Endodermal cell (in vitro differentiated cells): ENCODE data around the gene SERPINB13. TPM values are rescaled to one million over a fixed set of nuclear protein-coding genes. Genes with fewer than 3 reads are reported as not detected.

Experiments used
- DNase-seq: peaks from one replicate; pipeline ENCODE4 v3.0.0-alpha.2; 2017
- H3K27ac ChIP-seq: 2 replicates; pipeline ENCODE4 v1.5.1; 2013; ENCODE audit warnings: mild to moderate bottlenecking, low read depth, low read length, moderate library complexity
- H3K27me3 ChIP-seq: 2 replicates; pipeline ENCODE4 v1.6.1; 2013; ENCODE audit warnings: mild to moderate bottlenecking, low read length, moderate library complexity; ENCODE audit not compliant: insufficient read depth, control insufficient read depth, poor library complexity, severe bottlenecking
- H3K36me3 ChIP-seq: 2 replicates; pipeline ENCODE4 v1.7.0; 2013; ENCODE audit warnings: mild to moderate bottlenecking, low read length, moderate library complexity; ENCODE audit not compliant: control insufficient read depth, insufficient read depth
- H3K4me1 ChIP-seq: one replicate; pipeline ENCODE4 v1.7.0; 2013; ENCODE audit warnings: low read length; ENCODE audit not compliant: control insufficient read depth, insufficient read depth
- H3K4me3 ChIP-seq: 2 replicates; pipeline ENCODE4 v1.5.1; 2013; ENCODE audit warnings: mild to moderate bottlenecking, low read length, moderate library complexity
- H3K9ac ChIP-seq: 2 replicates; pipeline ENCODE4 v1.6.1; 2013; ENCODE audit warnings: mild to moderate bottlenecking, low read length, moderate library complexity; ENCODE audit not compliant: poor library complexity, severe bottlenecking; ENCODE audit errors: extremely low read depth
- H3K9me3 ChIP-seq: 2 replicates; pipeline ENCODE4 v1.6.1; 2013; ENCODE audit warnings: mild to moderate bottlenecking, low read length, moderate library complexity; ENCODE audit not compliant: control insufficient read depth
- H3K27ac Mint-ChIP-seq: 2 replicates; pipeline ENCODE4 v1.8.0; 2020; ENCODE audit warnings: mixed read lengths
- H3K27me3 Mint-ChIP-seq: 2 replicates; pipeline ENCODE4 v1.8.0; 2021; ENCODE audit warnings: mild to moderate bottlenecking, mixed read lengths; ENCODE audit not compliant: insufficient read depth
- H3K36me3 Mint-ChIP-seq: 2 replicates; pipeline ENCODE4 v1.8.0; 2020; ENCODE audit warnings: low read depth, mixed read lengths
- H3K4me1 Mint-ChIP-seq: 2 replicates; pipeline ENCODE4 v1.8.0; 2020; ENCODE audit warnings: mixed read lengths
- H3K4me3 Mint-ChIP-seq: 2 replicates; pipeline ENCODE4 v1.8.0; 2020; ENCODE audit warnings: mild to moderate bottlenecking, moderate library complexity, mixed read lengths
- H3K9me3 Mint-ChIP-seq: 2 replicates; pipeline ENCODE4 v1.8.0; 2020; ENCODE audit warnings: mild to moderate bottlenecking, mixed read lengths
- CTCF ChIP-seq: fragments of 200-600 bp; sonication (generic); conservative IDR thresholded peaks from 2 replicates; pipeline ENCODE4 v1.5.0; 2021; ENCODE audit warnings: antibody characterized with exemption, mild to moderate bottlenecking
- WGBS, 2 experiments: methylation state at CpG; one replicate each; pipeline versions ENCODE4 v1.1.5 to v1.1.7; 2013; ENCODE audit warnings: missing lambda C conversion rate in 2 of 2, mixed read lengths in 1 of 2; ENCODE audit not compliant: insufficient coverage in 1 of 2, insufficient read length in 1 of 2; 5-methylcytosine and 5-hydroxymethylcytosine counted together
- total RNA-seq, 2 donors: library from RNA; stranded (reverse); fragmentation: NEBNext Ultra II Directional in 1 of 2; extraction: Animal tissue kit (Norgen Biotek cat#: 25700) in 1 of 2; gene quantifications; 2 replicates in 1 of 2; 3 replicates in 1 of 2; pipeline ENCODE4 v1.2.1, GENCODE V29; 2021

Gene SERPINB13
- total RNA-seq, 2 donors from 2014 or later = not detected

- H3K4me3 ChIP-seq = no peak overlapping the region
- Mint-ChIP-seq H3K4me1 (no peaks in the 10 kb centered on the region), H3K4me3 (no peak overlapping the region), H3K27ac (no peak overlapping the region), H3K9me3 (no peaks in the 10 kb centered on the region), H3K36me3 (no peaks in the 10 kb centered on the region), H3K27me3 (no peaks in the 10 kb centered on the region)
- DNase-seq = no peak
- H3K27ac ChIP-seq = no peak overlapping the region
- 70 to 100% methylated on average over 1 to 5 of the region's 5 CpGs for WGBS, 2 experiments
- no peaks in the 10 kb centered on the region for H3K36me3 ChIP-seq
- no peaks in the 10 kb centered on the region for H3K27me3 ChIP-seq
- no peak overlapping the region for H3K9ac ChIP-seq
- H3K9me3 ChIP-seq = no peaks in the 10 kb centered on the region
- no peaks in the 10 kb centered on the region for H3K4me1 ChIP-seq
- no peak for TF ChIP-seq CTCF
These were observed 1.8 kb downstream of the SERPINB13 start for GRCh38 chr18:63588909-63589308.

GRCh38 chr18:63590373-63590772 lies 3.2 kb downstream of the SERPINB13 start:
- H3K27me3 Mint-ChIP-seq = no peaks in the 10 kb centered on the region
- Histone ChIP-seq H3K9ac (no peak overlapping the region), H3K9me3 (no peaks in the 10 kb centered on the region), H3K4me3 (no peak overlapping the region), H3K27ac (no peak overlapping the region), H3K36me3 (no peaks in the 10 kb centered on the region), H3K27me3 (no peaks in the 10 kb centered on the region), H3K4me1 (no peaks in the 10 kb centered on the region)
- H3K4me3 Mint-ChIP-seq = no peak overlapping the region
- H3K9me3 Mint-ChIP-seq = no peaks in the 10 kb centered on the region
- no peak for TF ChIP-seq CTCF
- H3K4me1 Mint-ChIP-seq = no peaks in the 10 kb centered on the region
- DNase-seq = no peak
- H3K36me3 Mint-ChIP-seq = no peaks in the 10 kb centered on the region
- 88 to 91% methylated on average over 2 of the region's 2 CpGs for WGBS, 2 experiments
- H3K27ac Mint-ChIP-seq = no peak overlapping the region

- H3K4me3 Mint-ChIP-seq = no peak overlapping the region
- H3K9me3 ChIP-seq = no peaks in the 10 kb centered on the region
- no peaks in the 10 kb centered on the region for H3K36me3 Mint-ChIP-seq
- no peaks in the 10 kb centered on the region for H3K4me1 Mint-ChIP-seq
- no peak overlapping the region for H3K4me3 ChIP-seq
- H3K27ac Mint-ChIP-seq = no peak overlapping the region
- no peak for TF ChIP-seq CTCF
- no peaks in the 10 kb centered on the region for H3K36me3 ChIP-seq
- no peak for DNase-seq
- no peaks in the 10 kb centered on the region for H3K4me1 ChIP-seq
- WGBS, 2 experiments = 82 to 100% methylated on average over 1 to 2 of the region's 3 CpGs
- H3K27me3 ChIP-seq = no peaks in the 10 kb centered on the region
- no peaks in the 10 kb centered on the region for H3K27me3 Mint-ChIP-seq
- H3K9me3 Mint-ChIP-seq = no peaks in the 10 kb centered on the region
- no peak overlapping the region for H3K27ac ChIP-seq
- H3K9ac ChIP-seq = no peak overlapping the region
These were observed 4.0 kb downstream of the SERPINB13 start for GRCh38 chr18:63590966-63591695.
